Uterus (tissue), 4 donors: ENCODE results near the gene GANC. TPM values are rescaled to one million over a fixed set of nuclear protein-coding genes. Genes with fewer than 3 reads are reported as not detected.

Source experiments
- DNase-seq, 2 donors: peaks; one replicate each; pipeline ENCODE4 v3.0.0-alpha.2; 2019 to 2020
- H3K27ac ChIP-seq, 2 donors: fragments of 200-600 bp; sonication (generic); 1 replicate in 1 of 2; 2 replicates in 1 of 2; pipeline ENCODE4 v1.5.1; 2016 to 2018
- H3K27me3 ChIP-seq, 2 donors: fragments of 200-600 bp; sonication (generic); one replicate each; pipeline ENCODE4 v1.5.1; 2018 to 2019; ENCODE audit warnings: control low read depth in 1 of 2
- H3K36me3 ChIP-seq, 2 donors: fragments of 200-600 bp; sonication (generic); one replicate each; pipeline ENCODE4 v1.5.1; 2019; ENCODE audit warnings: control low read depth in 1 of 2
- H3K4me1 ChIP-seq, 2 donors: fragments of 200-600 bp; sonication (generic); one replicate each; pipeline ENCODE4 v1.5.1; 2018 to 2019; ENCODE audit warnings: control low read depth in 1 of 2
- H3K4me3 ChIP-seq, 2 donors: fragments of 200-600 bp; sonication (generic); 1 replicate in 1 of 2; 2 replicates in 1 of 2; pipeline ENCODE4 v1.5.1; 2018 to 2019; ENCODE audit warnings: mild to moderate bottlenecking in 1 of 2
- H3K9me3 ChIP-seq, 2 donors: fragments of 200-600 bp; sonication (generic); one replicate each; pipeline ENCODE4 v1.5.1; 2019; ENCODE audit warnings: control low read depth in 1 of 2
- CTCF ChIP-seq, 4 experiments: fragments of 200-600 bp in 2 of 4; fragments of 450-650 bp in 2 of 4; sonication (generic) in 2 of 4; IDR thresholded peaks; one replicate each; pipeline ENCODE4 v1.5.1; 2016 to 2019; ENCODE audit warnings: antibody characterized with exemption in 4 of 4, mild to moderate bottlenecking in 2 of 4, moderate library complexity in 1 of 4
- POLR2A ChIP-seq, 2 donors: fragments of 450-650 bp; IDR thresholded peaks; one replicate each; pipeline ENCODE4 v1.6.1; 2016; ENCODE audit warnings: antibody characterized with exemption in 2 of 2, mild to moderate bottlenecking in 1 of 2, moderate library complexity in 1 of 2
- intact Hi-C: fragments of 100-400 bp; cut with DNase I; formaldehyde crosslinking; loops from one replicate; pipeline ENCODE4 v1.15.1; 2023; ENCODE audit warnings: low total_unique reads
- total RNA-seq, 4 donors: library from RNA; depleted of rRNA in 3 of 4; stranded (reverse); fragments of >200 nt in 3 of 4; gene quantifications; one replicate each; pipeline versions ENCODE4 v1.1.0 to v1.2.4, GENCODE V29; 2014 to 2023
- donor health status: DM: yes; HTN: yes; CAD: no.

GANC gene
- total RNA-seq, 4 donors from 2014 or later, result 11.8 to 48.9 (median 41.3) TPM

- intact Hi-C loops, result no loop called here
- no peaks in the 10 kb centered on the region for H3K9me3 ChIP-seq
- no peak for TF ChIP-seq POLR2A (IDR thresholded peaks at IDR 0.05)
- TF ChIP-seq CTCF (IDR thresholded peaks at IDR 0.05), result no peak
- DNase-seq, result no peak
- H3K4me3 ChIP-seq, result no peak overlapping the region
- no peaks in the 10 kb centered on the region for H3K36me3 ChIP-seq
- H3K27ac ChIP-seq, result no peak overlapping the region
- no peaks in the 10 kb centered on the region for H3K4me1 ChIP-seq
- H3K27me3 ChIP-seq, result no peaks in the 10 kb centered on the region
Observed at GRCh38 chr15:42343596-42344232, 70.7 kb downstream of the GANC start.

GRCh38 chr15:42344763-42345162, 71.8 kb downstream of the GANC start:
- no peak overlapping the region for H3K4me3 ChIP-seq
- H3K36me3 ChIP-seq, result no peaks in the 10 kb centered on the region
- TF ChIP-seq CTCF (IDR thresholded peaks at IDR 0.05) (no peak), POLR2A (IDR thresholded peaks at IDR 0.05) (no peak)
- H3K9me3 ChIP-seq, result no peaks in the 10 kb centered on the region
- H3K27me3 ChIP-seq, result no peaks in the 10 kb centered on the region
- no peaks in the 10 kb centered on the region for H3K4me1 ChIP-seq
- DNase-seq, result peak in 1 of 2 donors; percentile 17
- intact Hi-C loops, result no loop called here
- no peak overlapping the region for H3K27ac ChIP-seq

- no peaks in the 10 kb centered on the region for H3K36me3 ChIP-seq
Observed at GRCh38 chr15:42345504-42345903, 72.5 kb downstream of the GANC start.

GRCh38 chr15:42348083-42348482, 75.1 kb downstream of the GANC start:
- no peak overlapping the region for H3K27ac ChIP-seq
- no peak for DNase-seq
- no peaks in the 10 kb centered on the region for H3K9me3 ChIP-seq
- no peaks in the 10 kb centered on the region for H3K4me1 ChIP-seq
- intact Hi-C loops, result no loop called here
- no peak overlapping the region for H3K4me3 ChIP-seq
- H3K36me3 ChIP-seq, result no peaks in the 10 kb centered on the region
- H3K27me3 ChIP-seq, result no peaks in the 10 kb centered on the region
- no peak for TF ChIP-seq CTCF (IDR thresholded peaks at IDR 0.05)
- no peak for TF ChIP-seq POLR2A (IDR thresholded peaks at IDR 0.05)

More at GRCh38 chr15:42345504-42345903, 72.5 kb downstream of the GANC start:
- DNase-seq, result no peak
- intact Hi-C loops, result no loop called here
- no peaks in the 10 kb centered on the region for H3K4me1 ChIP-seq
- no peak overlapping the region for H3K4me3 ChIP-seq
- H3K27ac ChIP-seq, result no peak overlapping the region
- H3K27me3 ChIP-seq, result no peaks in the 10 kb centered on the region
- no peaks in the 10 kb centered on the region for H3K9me3 ChIP-seq
- TF ChIP-seq POLR2A (IDR thresholded peaks at IDR 0.05), result no peak
- TF ChIP-seq CTCF (IDR thresholded peaks at IDR 0.05), result no peak

GRCh38 chr15:42349186-42349585, 76.2 kb downstream of the GANC start:
- no peak for TF ChIP-seq CTCF (IDR thresholded peaks at IDR 0.05)
- TF ChIP-seq POLR2A (IDR thresholded peaks at IDR 0.05), result no peak
- no peaks in the 10 kb centered on the region for H3K27me3 ChIP-seq
- H3K36me3 ChIP-seq, result no peaks in the 10 kb centered on the region
- H3K27ac ChIP-seq, result no peak overlapping the region
- H3K9me3 ChIP-seq, result no peaks in the 10 kb centered on the region
- DNase-seq, result no peak
- intact Hi-C loops, result no loop called here
- H3K4me1 ChIP-seq, result no peaks in the 10 kb centered on the region
- H3K4me3 ChIP-seq, result no peak overlapping the region
